H1 (cell line): ENCODE results near the gene SCN10A. TPM values are rescaled to one million over a fixed set of nuclear protein-coding genes. Genes with fewer than 3 reads are reported as not detected.

Experiments
- CTCF ChIA-PET: fragments of 300-600 bp; sonication (Branson Sonifier 250); formaldehyde crosslinking; loops from one replicate; lab custom pipeline; 2021; ENCODE audit not compliant: partially characterized antibody; lab: Charles Lee
- POLR2A ChIA-PET: fragments of 300-600 bp; sonication (Branson Sonifier 250); formaldehyde crosslinking; loops from one replicate; lab custom pipeline; 2021; ENCODE audit warnings: inconsistent platforms; ENCODE audit not compliant: partially characterized antibody; lab: Charles Lee
- DNase-seq, 2 experiments: peaks; one replicate each; pipeline versions ENCODE4 v3.0.0 to v3.0.0-alpha.2; 2010 to 2022; ENCODE audit warnings: low spot score in 2 of 2, low read depth in 1 of 2, mixed read lengths in 1 of 2
- FAIRE-seq: peaks from 2 replicates; lab custom pipeline; 2011; peaks lifted over from hg19 to GRCh38; lab: Jason Lieb, UNC
- H2AFZ ChIP-seq: 2 replicates; pipeline ENCODE4 v1.8.1; 2012; ENCODE audit warnings: low read length, inconsistent platforms
- H2AK5ac ChIP-seq: 2 replicates; pipeline ENCODE4 v1.6.1; 2013; ENCODE audit warnings: low read depth, low read length
- H2BK120ac ChIP-seq: replicated peaks from 2 replicates; pipeline ENCODE3; 2013; ENCODE audit warnings: low read depth, low read length, inconsistent platforms
- H2BK12ac ChIP-seq: 2 replicates; pipeline ENCODE4 v1.6.1; 2013; ENCODE audit warnings: low read depth, low read length
- H2BK15ac ChIP-seq: 2 replicates; pipeline ENCODE4 v1.6.1; 2013; ENCODE audit warnings: low read length
- H2BK20ac ChIP-seq: 2 replicates; pipeline ENCODE4 v1.6.1; 2013; ENCODE audit warnings: low read length
- H2BK5ac ChIP-seq: 2 replicates; pipeline ENCODE4 v1.6.1; 2013; ENCODE audit warnings: low read depth, low read length
- H3K14ac ChIP-seq: 2 replicates; pipeline ENCODE4 v1.6.1; 2013; ENCODE audit warnings: inconsistent platforms; ENCODE audit not compliant: insufficient read length
- H3K18ac ChIP-seq: 2 replicates; pipeline ENCODE4 v1.6.1; 2013; ENCODE audit warnings: low read length; ENCODE audit errors: extremely low read depth
- H3K23ac ChIP-seq: 2 replicates; pipeline ENCODE4 v1.6.1; 2013; ENCODE audit warnings: inconsistent platforms; ENCODE audit not compliant: insufficient read length
- H3K23me2 ChIP-seq: 2 replicates; pipeline ENCODE4 v1.6.1; 2013; ENCODE audit warnings: low read depth, low read length
- H3K27ac ChIP-seq: 2 replicates; pipeline ENCODE4 v1.6.1; 2011; ENCODE audit warnings: low read depth, low read length, inconsistent platforms
- H3K27me3 ChIP-seq, 4 experiments: replicated peaks in 1 of 4; 1 replicate in 1 of 4; 2 replicates in 3 of 4; pipeline versions ENCODE4 v1.6.1 to v1.8.1; 2011 to 2013; ENCODE audit warnings: low read length in 3 of 4, mild to moderate bottlenecking in 3 of 4, inconsistent platforms in 2 of 4, mixed read lengths in 2 of 4, moderate library complexity in 1 of 4; ENCODE audit not compliant: control insufficient read depth in 3 of 4, insufficient read depth in 3 of 4; ENCODE audit errors: extremely low read depth in 1 of 4
- H3K36me3 ChIP-seq, 4 experiments: 2 replicates each; pipeline versions ENCODE4 v1.6.1 to v1.8.1; 2011 to 2013; ENCODE audit warnings: mild to moderate bottlenecking in 4 of 4, low read length in 3 of 4, moderate library complexity in 2 of 4, control low read depth in 1 of 4, inconsistent platforms in 1 of 4; ENCODE audit not compliant: insufficient read depth in 4 of 4, control insufficient read depth in 2 of 4
- H3K4ac ChIP-seq: replicated peaks from 2 replicates; pipeline ENCODE3; 2013; ENCODE audit warnings: low read length, low read depth, mixed read lengths, inconsistent platforms; ENCODE audit not compliant: insufficient read length
- H3K4me1 ChIP-seq, 4 experiments: replicated peaks in 1 of 4; 1 replicate in 1 of 4; 2 replicates in 3 of 4; pipeline versions ENCODE4 v1.6.1 to v1.8.1; 2011 to 2013; ENCODE audit warnings: low read length in 3 of 4, inconsistent platforms in 2 of 4, mixed read lengths in 1 of 4; ENCODE audit not compliant: insufficient read depth in 4 of 4, control insufficient read depth in 3 of 4
- H3K4me2 ChIP-seq, 2 experiments: 2 replicates each; pipeline versions ENCODE4 v1.6.1 to v1.8.1; 2011 to 2013; ENCODE audit warnings: low read depth in 2 of 2, low read length in 2 of 2, control low read depth in 1 of 2, inconsistent platforms in 1 of 2, mild to moderate bottlenecking in 1 of 2; ENCODE audit not compliant: insufficient read depth in 1 of 2
- H3K4me3 ChIP-seq, 4 experiments: fragments of 200-600, 300-600 bp in 1 of 4; sonication (generic), shearing (Covaris generic), sonication (Bioruptor Twin) in 1 of 4; 2 replicates each; pipeline versions ENCODE4 v1.5.1 to v1.8.1; 2011 to 2016; ENCODE audit warnings: low read length in 4 of 4, low read depth in 3 of 4, control low read depth in 2 of 4, inconsistent platforms in 2 of 4, mild to moderate bottlenecking in 2 of 4, mixed read lengths in 1 of 4, moderate library complexity in 1 of 4; ENCODE audit not compliant: insufficient read depth in 2 of 4; ENCODE audit errors: extremely low read depth in 1 of 4
- H3K56ac ChIP-seq: replicated peaks from 2 replicates; pipeline ENCODE3; 2013; ENCODE audit warnings: low read depth, mild to moderate bottlenecking, mixed read lengths, low read length, inconsistent platforms; ENCODE audit not compliant: insufficient read length
- H3K79me1 ChIP-seq: 2 replicates; pipeline ENCODE4 v1.6.1; 2013; ENCODE audit warnings: low read depth, low read length, control low read depth
- H3K79me2 ChIP-seq, 2 experiments: 2 replicates each; pipeline versions ENCODE4 v1.6.1 to v1.8.1; 2012 to 2013; ENCODE audit warnings: low read length in 2 of 2, mild to moderate bottlenecking in 2 of 2, inconsistent platforms in 1 of 2; ENCODE audit not compliant: insufficient read depth in 2 of 2, control insufficient read depth in 1 of 2
- H3K9ac ChIP-seq, 4 experiments: replicated peaks in 1 of 4; 1 replicate in 1 of 4; 2 replicates in 3 of 4; pipeline versions ENCODE4 v1.6.1 to v1.8.1; 2011 to 2013; ENCODE audit warnings: low read depth in 3 of 4, low read length in 3 of 4, control low read depth in 2 of 4, mild to moderate bottlenecking in 2 of 4, moderate library complexity in 2 of 4, inconsistent platforms in 1 of 4; ENCODE audit errors: extremely low read depth in 1 of 4
- H3K9me3 ChIP-seq, 2 experiments: 2 replicates each; pipeline versions ENCODE4 v1.6.1 to v1.8.1; 2012 to 2013; ENCODE audit warnings: mild to moderate bottlenecking in 2 of 2, moderate library complexity in 2 of 2, control low read depth in 1 of 2, inconsistent platforms in 1 of 2, low read depth in 1 of 2, low read length in 1 of 2, mixed read lengths in 1 of 2; ENCODE audit not compliant: insufficient read depth in 2 of 2
- H4K20me1 ChIP-seq, 2 experiments: replicated peaks in 1 of 2; 2 replicates each; pipeline versions ENCODE3 to v1.8.1; 2011 to 2013; ENCODE audit warnings: inconsistent platforms in 2 of 2, low read length in 2 of 2, mild to moderate bottlenecking in 1 of 2; ENCODE audit not compliant: insufficient read depth in 2 of 2, control insufficient read depth in 1 of 2
- H4K5ac ChIP-seq: 2 replicates; pipeline ENCODE4 v1.6.1; 2013; ENCODE audit warnings: low read length, low read depth, mixed read lengths, inconsistent platforms; ENCODE audit not compliant: insufficient read length
- H4K8ac ChIP-seq: 2 replicates; pipeline ENCODE4 v1.8.0; 2013; ENCODE audit warnings: mild to moderate bottlenecking, moderate library complexity, low read length, inconsistent platforms; ENCODE audit not compliant: insufficient read depth; ENCODE audit errors: extremely low read depth
- H4K91ac ChIP-seq: replicated peaks from 2 replicates; pipeline ENCODE3; 2013; ENCODE audit warnings: low read length, mixed read lengths, inconsistent platforms; ENCODE audit not compliant: insufficient read length
- JUN ChIP-seq: IDR thresholded peaks from 2 replicates; pipeline ENCODE4 v1.6.1; 2011; ENCODE audit warnings: low read depth, mild to moderate bottlenecking, improper control_type of control experiment, low read length
- RBBP5 ChIP-seq: IDR thresholded peaks from 2 replicates; pipeline ENCODE4 v1.7.1; 2012; ENCODE audit warnings: low read depth, mild to moderate bottlenecking, inconsistent platforms, low read length, moderate library complexity, borderline replicate concordance
- WGBS, 2 experiments: shearing (Covaris generic) in 1 of 2; methylation state at CpG; one replicate each; pipeline versions ENCODE4 v1.1.6 to v1.1.7; 2013 to 2015; ENCODE audit warnings: low lambda C conversion rate in 2 of 2, mixed read lengths in 2 of 2, inconsistent platforms in 1 of 2, low coverage in 1 of 2, missing lambda C conversion rate in 1 of 2; ENCODE audit not compliant: insufficient replicate concordance in 2 of 2, insufficient coverage in 1 of 2, insufficient read length in 1 of 2; ENCODE audit errors: extremely low coverage in 1 of 2, missing lambda C conversion rate in 1 of 2; 5-methylcytosine and 5-hydroxymethylcytosine counted together
- polyA plus RNA-seq, 7 experiments: library from polyadenylated mRNA; depleted of rRNA in 3 of 7; stranded (reverse) in 5 of 7; unstranded in 2 of 7; fragments of >200 nt in 5 of 7; fragments of 200-250 nt in 2 of 7; gene quantifications; 1 replicate in 5 of 7; 2 replicates in 1 of 7; 4 replicates in 1 of 7; pipeline versions ENCODE4 v1.2.1 to v1.2.3, GENCODE V29; 2011 to 2013; ENCODE audit warnings: missing spikeins in 2 of 7, mixed read lengths in 2 of 7
- total RNA-seq: library from RNA; stranded (reverse); fragmentation: NEBNext Ultra II Directional; extraction: Animal tissue kit (Norgen Biotek cat#: 25700); gene quantifications from 2 replicates; pipeline ENCODE4 v1.2.1, GENCODE V29; 2021
- TF ChIP-seq, protein P1 (sequence below), 3 experiments: IDR thresholded peaks; 1 replicate in 2 of 3; 2 replicates in 1 of 3; pipeline versions ENCODE4 v1.5.1 to v1.6.1; 2011; ENCODE audit warnings: low read length in 3 of 3, mild to moderate bottlenecking in 3 of 3, inconsistent platforms in 2 of 3, low read depth in 1 of 3, moderate library complexity in 1 of 3; ENCODE audit not compliant: insufficient read depth in 1 of 3; ENCODE audit errors: control extremely low read depth in 1 of 3

SCN10A gene
- total and polyA plus RNA-seq, 2 of the 8 experiments (the other 6 are each of a cell fraction or from before 2014, with no cell fraction given), result not detected

DNA sequence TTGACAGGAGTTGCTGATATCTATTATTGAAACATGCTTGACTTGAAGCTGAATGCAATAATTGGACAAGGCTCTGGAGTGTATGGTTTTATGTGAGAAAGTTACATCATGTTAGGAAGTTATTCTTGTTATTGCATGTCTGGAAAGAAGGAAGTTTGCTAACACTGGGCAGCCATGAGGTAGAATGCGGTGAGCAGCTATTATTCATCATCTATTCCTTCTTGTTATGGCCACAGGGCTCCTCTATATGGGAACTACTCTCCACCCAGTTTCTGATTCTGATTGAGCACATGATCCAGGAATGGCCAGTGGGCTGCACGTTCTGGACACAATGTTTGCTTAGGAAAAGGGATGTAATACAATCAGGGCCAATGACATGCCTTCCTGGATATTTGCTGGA, 128.7 kb downstream of the SCN10A start:
- Histone ChIP-seq H4K91ac (no peak overlapping the region), H2BK15ac (no peak overlapping the region), H2BK120ac (no peak overlapping the region), H3K14ac (no peak overlapping the region), H3K9ac (no peak overlapping the region), H2BK20ac (no peak overlapping the region), H3K27ac (no peak overlapping the region), H3K23ac (no peak overlapping the region), H3K27me3 (peaks cover 0 to 1% (median 0%) of the 10 kb centered on the region in 4 experiments; a peak in 1 of 7 replicates), H3K4ac (no peak overlapping the region), H2AK5ac (no peak overlapping the region), H4K5ac (no peak overlapping the region), H2AFZ (no peak overlapping the region), H3K4me1 (no peaks in the 10 kb centered on the region), H4K8ac (no peak overlapping the region), H3K79me1 (no peaks in the 10 kb centered on the region), H3K23me2 (no peaks in the 10 kb centered on the region), H3K9me3 (no peaks in the 10 kb centered on the region), H3K79me2 (no peaks in the 10 kb centered on the region), H3K4me2 (no peak overlapping the region), H4K20me1 (no peaks in the 10 kb centered on the region), H3K56ac (no peak overlapping the region), H3K4me3 (no peak overlapping the region), H3K18ac (no peak overlapping the region), H2BK12ac (no peak overlapping the region), H3K36me3 (no peaks in the 10 kb centered on the region), H2BK5ac (no peak overlapping the region)
- FAIRE-seq (no peak), DNase-seq (no peak)
- TF ChIP-seq RBBP5 (no peak), JUN (no peak)
- TF ChIP-seq, protein P1, sequence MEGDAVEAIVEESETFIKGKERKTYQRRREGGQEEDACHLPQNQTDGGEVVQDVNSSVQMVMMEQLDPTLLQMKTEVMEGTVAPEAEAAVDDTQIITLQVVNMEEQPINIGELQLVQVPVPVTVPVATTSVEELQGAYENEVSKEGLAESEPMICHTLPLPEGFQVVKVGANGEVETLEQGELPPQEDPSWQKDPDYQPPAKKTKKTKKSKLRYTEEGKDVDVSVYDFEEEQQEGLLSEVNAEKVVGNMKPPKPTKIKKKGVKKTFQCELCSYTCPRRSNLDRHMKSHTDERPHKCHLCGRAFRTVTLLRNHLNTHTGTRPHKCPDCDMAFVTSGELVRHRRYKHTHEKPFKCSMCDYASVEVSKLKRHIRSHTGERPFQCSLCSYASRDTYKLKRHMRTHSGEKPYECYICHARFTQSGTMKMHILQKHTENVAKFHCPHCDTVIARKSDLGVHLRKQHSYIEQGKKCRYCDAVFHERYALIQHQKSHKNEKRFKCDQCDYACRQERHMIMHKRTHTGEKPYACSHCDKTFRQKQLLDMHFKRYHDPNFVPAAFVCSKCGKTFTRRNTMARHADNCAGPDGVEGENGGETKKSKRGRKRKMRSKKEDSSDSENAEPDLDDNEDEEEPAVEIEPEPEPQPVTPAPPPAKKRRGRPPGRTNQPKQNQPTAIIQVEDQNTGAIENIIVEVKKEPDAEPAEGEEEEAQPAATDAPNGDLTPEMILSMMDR (IDR thresholded peaks at IDR 0.05; ENCODE audit: control extremely low read depth in 1 of 3, insufficient read depth in 1 of 3, low read depth in 1 of 3, low read length in 3 of 3), result no peak
- 84% methylated on average over 2 of the region's 2 CpGs; no CpG with 5 or more reads in 1 of the 2 experiments for WGBS, 2 experiments
- CTCF ChIA-PET, result interaction anchor here (1.0 to 3.7 kb wide), 8 partner anchors 8 to 375 kb away, joined by 3 to 18 read pairs (median 4); no protein-coding TSS in a partner anchor
- POLR2A ChIA-PET, result no interaction called here
